ENCODE results near the gene CRB2. TPM values are rescaled to one million over a fixed set of nuclear protein-coding genes. Genes with fewer than 3 reads are reported as not detected.
"Not testable (repeated sequence)": the region's sequence is repeated elsewhere in the genome, so short reads cannot be mapped to it uniquely, and the experiment has no call there.

The CRB2 gene
- polyA plus RNA-seq, 1 donor: 0.10 TPM

- DNase-seq (ENCODE audit: low read depth): no peak
These were observed 26.6 kb upstream of the CRB2 start for GRCh38 chr9:123329329-123329955.

- no peak for DNase-seq (ENCODE audit: low read depth)
These were observed 24.5 kb upstream of the CRB2 start for GRCh38 chr9:123331346-123332060.

- DNase-seq (ENCODE audit: low read depth): not testable (repeated sequence)
These were observed 22.8 kb upstream of the CRB2 start for GRCh38 chr9:123333058-123333669.

GRCh38 chr9:123334639-123335038, 21.4 kb upstream of the CRB2 start:
- DNase-seq (ENCODE audit: low read depth): no peak

- DNase-seq (ENCODE audit: low read depth): no peak
These were observed 20.6 kb upstream of the CRB2 start for GRCh38 chr9:123335193-123335985.

GRCh38 chr9:123335986-123336329, 20.0 kb upstream of the CRB2 start:
- DNase-seq (ENCODE audit: low read depth): no peak

- DNase-seq (ENCODE audit: low read depth): no peak
These were observed 19.5 kb upstream of the CRB2 start for GRCh38 chr9:123336449-123336848.

GRCh38 chr9:123336959-123337358, 19.0 kb upstream of the CRB2 start:
- DNase-seq (ENCODE audit: low read depth): no peak

- DNase-seq (ENCODE audit: low read depth): no peak
These were observed 18.0 kb upstream of the CRB2 start for GRCh38 chr9:123337971-123338370.

GRCh38 chr9:123338710-123339665, 17.0 kb upstream of the CRB2 start:
- DNase-seq (ENCODE audit: low read depth): no peak

- DNase-seq (ENCODE audit: low read depth): no peak
These were observed 16.1 kb upstream of the CRB2 start for GRCh38 chr9:123339666-123340510.

GRCh38 chr9:123341816-123342215, 14.2 kb upstream of the CRB2 start:
- no peak for DNase-seq (ENCODE audit: low read depth)

GRCh38 chr9:123342247-123342646, 13.8 kb upstream of the CRB2 start:
- DNase-seq (ENCODE audit: low read depth): no peak

- DNase-seq (ENCODE audit: low read depth): no peak
These were observed 12.4 kb upstream of the CRB2 start for GRCh38 chr9:123343443-123344191.

- DNase-seq (ENCODE audit: low read depth): no peak
These were observed 11.6 kb upstream of the CRB2 start for GRCh38 chr9:123344192-123344949.

- DNase-seq (ENCODE audit: low read depth): no peak
These were observed 10.4 kb upstream of the CRB2 start for GRCh38 chr9:123345567-123345955.

- DNase-seq (ENCODE audit: low read depth): no peak
These were observed 10.0 kb upstream of the CRB2 start for GRCh38 chr9:123346026-123346425.

- no peak for DNase-seq (ENCODE audit: low read depth)
These were observed 9.2 kb upstream of the CRB2 start for GRCh38 chr9:123346826-123347225.

Measured in forelimb muscle (tissue), 1 donor.